ENCODE results near the gene SERGEF. TPM values are rescaled to one million over a fixed set of nuclear protein-coding genes. Genes with fewer than 3 reads are reported as not detected.

SERGEF gene
- total RNA-seq, 1 experiment from 2014 or later, result 31.4 TPM

DNA sequence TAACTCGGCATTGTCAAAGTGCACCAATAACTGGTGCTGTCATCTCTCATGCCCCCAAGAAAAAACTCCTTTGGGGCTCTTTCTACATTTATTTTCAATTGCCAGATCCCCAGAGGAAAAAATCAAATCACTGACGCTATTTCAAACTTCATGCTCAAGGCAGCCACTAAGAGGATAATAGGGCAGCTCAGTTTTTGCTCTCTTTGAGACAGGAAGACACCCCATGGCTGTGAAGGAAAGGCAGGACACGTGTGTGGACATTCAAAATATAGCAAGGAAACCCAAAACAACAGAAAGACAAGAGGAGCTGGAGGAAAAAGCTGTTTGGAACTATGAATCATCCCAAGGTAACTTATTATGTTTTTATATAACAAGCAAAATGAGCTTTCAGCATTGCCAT is 83.7 kb downstream of the SERGEF start:
- Mint-ChIP-seq H3K27ac (peak overlapping the region in 1 of 3 experiments; percentile 2; a peak in 3 of 7 replicates), H3K4me1 (peaks cover 13 to 21% of the 10 kb centered on the region in 2 experiments), H3K36me3 (ENCODE audit: insufficient read depth in 1 of 3, low read depth in 3 of 3) (peaks cover 2 to 4% (median 4%) of the 10 kb centered on the region in 3 experiments; a peak in 4 of 7 replicates), H3K4me3 (no peak overlapping the region), H3K27me3 (ENCODE audit: low read depth) (no peaks in the 10 kb centered on the region), H3K9me3 (peaks cover 2 to 3% of the 10 kb centered on the region in 2 experiments; a peak in 1 of 5 replicates)
- Histone ChIP-seq H2AFZ (ENCODE audit: low read length) (no peak overlapping the region), H3K27me3 (ENCODE audit: insufficient read depth, low read length) (no peaks in the 10 kb centered on the region), H3K14ac (ENCODE audit: insufficient read depth, low read length) (no peak overlapping the region), H3K27ac (ENCODE audit: insufficient read length, low read depth, low read length) (no peak overlapping the region), H3K56ac (ENCODE audit: insufficient read length, low read depth, low read length) (no peak overlapping the region), H2BK15ac (ENCODE audit: low read depth, low read length) (no peak overlapping the region), H3K4ac (ENCODE audit: low read depth, low read length) (no peak overlapping the region), H3K4me1 (ENCODE audit: insufficient read depth, low read length) (0 out of 2 replicates have a peak, but pooled peaks cover 2% of the 10 kb centered on the region), H2BK12ac (ENCODE audit: insufficient read length, low read depth, low read length) (no peak overlapping the region), H3K18ac (ENCODE audit: insufficient read length, low read depth, low read length) (no peak overlapping the region), H3K23ac (ENCODE audit: insufficient read length, low read depth, low read length) (no peak overlapping the region), H4K8ac (replicated peaks; ENCODE audit: insufficient read length, low read depth, low read length) (no peak overlapping the region), H2BK5ac (ENCODE audit: insufficient read length, low read length) (no peak overlapping the region), H2BK120ac (ENCODE audit: low read depth, low read length, poor library complexity, severe bottlenecking) (no peak overlapping the region), H3K9me3 (ENCODE audit: control insufficient read depth, low read depth, low read length) (no peaks in the 10 kb centered on the region), H3K79me2 (ENCODE audit: insufficient read depth, low read length) (no peaks in the 10 kb centered on the region), H2AK5ac (ENCODE audit: insufficient read length, low read length) (no peak overlapping the region), H3K23me2 (ENCODE audit: insufficient read length, low read depth, low read length, poor library complexity, severe bottlenecking) (no peaks in the 10 kb centered on the region), H3K79me1 (ENCODE audit: insufficient read depth, low read depth, low read length, poor library complexity, severe bottlenecking) (no peaks in the 10 kb centered on the region), H2BK20ac (ENCODE audit: low read depth, low read length, poor library complexity, severe bottlenecking) (no peak overlapping the region), H4K20me1 (ENCODE audit: control insufficient read depth, insufficient read depth, insufficient read length) (no peaks in the 10 kb centered on the region), H4K5ac (ENCODE audit: insufficient read length, low read depth, low read length) (no peak overlapping the region), H4K91ac (ENCODE audit: insufficient read length, low read depth, low read length) (no peak overlapping the region), H3K9ac (ENCODE audit: extremely low read depth, insufficient read length, low read length) (no peak overlapping the region), H3T11ph (ENCODE audit: low read length) (no peak overlapping the region), H3K4me2 (ENCODE audit: insufficient read depth, insufficient read length, low read length) (no peak overlapping the region)
- no CpG with 5 or more reads among the region's 3 CpGs for WGBS (ENCODE audit: extremely low coverage, insufficient read length, low lambda C conversion rate)
- DNase-seq, result no peak
- TF ChIP-seq, protein P1, sequence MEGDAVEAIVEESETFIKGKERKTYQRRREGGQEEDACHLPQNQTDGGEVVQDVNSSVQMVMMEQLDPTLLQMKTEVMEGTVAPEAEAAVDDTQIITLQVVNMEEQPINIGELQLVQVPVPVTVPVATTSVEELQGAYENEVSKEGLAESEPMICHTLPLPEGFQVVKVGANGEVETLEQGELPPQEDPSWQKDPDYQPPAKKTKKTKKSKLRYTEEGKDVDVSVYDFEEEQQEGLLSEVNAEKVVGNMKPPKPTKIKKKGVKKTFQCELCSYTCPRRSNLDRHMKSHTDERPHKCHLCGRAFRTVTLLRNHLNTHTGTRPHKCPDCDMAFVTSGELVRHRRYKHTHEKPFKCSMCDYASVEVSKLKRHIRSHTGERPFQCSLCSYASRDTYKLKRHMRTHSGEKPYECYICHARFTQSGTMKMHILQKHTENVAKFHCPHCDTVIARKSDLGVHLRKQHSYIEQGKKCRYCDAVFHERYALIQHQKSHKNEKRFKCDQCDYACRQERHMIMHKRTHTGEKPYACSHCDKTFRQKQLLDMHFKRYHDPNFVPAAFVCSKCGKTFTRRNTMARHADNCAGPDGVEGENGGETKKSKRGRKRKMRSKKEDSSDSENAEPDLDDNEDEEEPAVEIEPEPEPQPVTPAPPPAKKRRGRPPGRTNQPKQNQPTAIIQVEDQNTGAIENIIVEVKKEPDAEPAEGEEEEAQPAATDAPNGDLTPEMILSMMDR (conservative IDR thresholded peaks at IDR 0.05), result no peak
